SHP77 (cell line): Measurements from ENCODE around the gene RHOV.

Source experiments
- DNase-seq, 2 experiments: peaks; one replicate each; lab custom pipeline; 2025; lab: John Stamatoyannopoulos, UW

RHOV gene, protein sequence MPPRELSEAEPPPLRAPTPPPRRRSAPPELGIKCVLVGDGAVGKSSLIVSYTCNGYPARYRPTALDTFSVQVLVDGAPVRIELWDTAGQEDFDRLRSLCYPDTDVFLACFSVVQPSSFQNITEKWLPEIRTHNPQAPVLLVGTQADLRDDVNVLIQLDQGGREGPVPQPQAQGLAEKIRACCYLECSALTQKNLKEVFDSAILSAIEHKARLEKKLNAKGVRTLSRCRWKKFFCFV

DNA sequence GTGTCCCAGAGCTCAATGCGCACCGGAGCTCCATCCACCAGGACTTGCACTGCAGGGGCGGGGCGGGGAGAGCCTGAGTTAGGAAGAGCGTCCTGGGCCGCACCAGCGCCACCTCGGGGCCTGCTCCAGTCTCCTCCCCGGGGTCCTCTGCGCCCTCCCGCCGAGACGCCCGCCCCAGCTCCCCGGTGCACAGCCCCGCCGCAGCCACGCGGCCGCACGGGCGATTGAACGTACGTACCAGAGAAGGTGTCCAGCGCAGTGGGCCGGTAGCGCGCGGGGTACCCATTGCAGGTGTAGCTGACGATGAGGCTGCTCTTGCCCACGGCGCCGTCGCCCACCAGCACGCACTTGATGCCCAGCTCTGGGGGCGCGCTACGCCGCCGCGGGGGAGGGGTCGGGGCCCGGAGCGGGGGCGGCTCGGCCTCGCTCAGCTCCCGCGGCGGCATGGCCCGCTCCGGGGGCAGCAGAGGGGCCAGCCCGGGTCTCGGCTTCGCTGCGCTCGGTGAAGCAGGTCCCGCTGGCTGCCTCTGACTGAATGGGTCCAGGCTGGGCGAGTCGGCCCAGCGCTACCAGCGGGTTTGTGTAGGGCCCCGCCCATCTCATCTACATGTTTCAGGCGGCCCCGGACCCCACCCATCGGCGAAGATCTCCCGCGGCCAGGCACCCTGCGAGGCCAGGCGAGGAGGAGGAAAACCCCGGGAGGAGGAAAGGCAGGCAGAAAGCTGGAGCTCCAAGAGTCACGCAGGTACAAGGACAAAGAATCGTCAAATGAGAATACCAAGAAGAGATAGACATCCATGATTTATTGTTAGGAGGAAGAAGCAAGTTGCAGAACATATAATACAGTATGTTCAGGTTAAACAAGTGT lies at the start of gene RHOV:
Gene RHOV, minus strand, starts transcription at position 541 of the 868 bp plus-strand sequence. Its CDS starts 95 bp downstream, at position 446.
- peak; percentile 67 to 82 for DNase-seq

DNA sequence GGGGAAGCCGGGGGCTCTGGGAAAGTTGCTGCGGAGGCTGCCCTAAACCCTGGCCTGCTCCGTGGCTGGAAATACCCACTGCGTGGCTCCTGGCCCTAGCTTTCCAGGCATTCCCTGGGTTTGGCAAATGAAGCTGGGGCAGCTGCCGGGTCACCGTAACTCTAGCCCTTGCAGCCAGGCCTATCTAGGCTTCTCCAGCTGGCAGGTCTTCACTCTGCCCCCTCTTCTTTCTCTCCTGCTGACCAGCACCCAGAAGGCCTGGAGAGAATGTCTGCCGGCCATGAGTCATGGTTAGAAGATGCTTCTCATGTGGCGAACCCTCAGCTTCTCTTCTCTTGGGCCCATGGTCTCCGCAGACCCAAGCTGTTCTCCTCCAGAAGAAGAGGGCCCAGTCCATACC lies 49.5 kb upstream of the RHOV start:
- no peak for DNase-seq

DNA sequence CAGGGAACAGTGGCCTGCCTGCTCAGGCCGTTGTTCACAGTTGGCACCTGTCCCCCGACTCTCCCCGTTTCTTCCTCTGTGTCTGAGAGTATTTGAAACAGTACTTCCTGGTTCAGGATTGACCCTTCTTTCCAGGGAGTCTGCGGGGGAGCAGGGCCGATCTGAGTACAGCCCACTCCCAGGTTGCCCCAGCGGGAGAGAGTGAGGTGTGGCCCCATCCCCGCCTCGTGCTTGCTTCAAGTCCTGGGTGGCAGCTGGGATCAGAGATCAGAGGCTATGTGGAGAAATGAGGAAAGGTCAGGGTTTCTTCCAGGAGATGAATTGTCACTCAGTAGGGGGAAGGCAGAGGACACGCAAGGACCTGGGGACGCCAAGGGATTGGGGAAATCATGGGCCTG lies 48.6 kb upstream of the RHOV start:
- DNase-seq: no peak

DNA sequence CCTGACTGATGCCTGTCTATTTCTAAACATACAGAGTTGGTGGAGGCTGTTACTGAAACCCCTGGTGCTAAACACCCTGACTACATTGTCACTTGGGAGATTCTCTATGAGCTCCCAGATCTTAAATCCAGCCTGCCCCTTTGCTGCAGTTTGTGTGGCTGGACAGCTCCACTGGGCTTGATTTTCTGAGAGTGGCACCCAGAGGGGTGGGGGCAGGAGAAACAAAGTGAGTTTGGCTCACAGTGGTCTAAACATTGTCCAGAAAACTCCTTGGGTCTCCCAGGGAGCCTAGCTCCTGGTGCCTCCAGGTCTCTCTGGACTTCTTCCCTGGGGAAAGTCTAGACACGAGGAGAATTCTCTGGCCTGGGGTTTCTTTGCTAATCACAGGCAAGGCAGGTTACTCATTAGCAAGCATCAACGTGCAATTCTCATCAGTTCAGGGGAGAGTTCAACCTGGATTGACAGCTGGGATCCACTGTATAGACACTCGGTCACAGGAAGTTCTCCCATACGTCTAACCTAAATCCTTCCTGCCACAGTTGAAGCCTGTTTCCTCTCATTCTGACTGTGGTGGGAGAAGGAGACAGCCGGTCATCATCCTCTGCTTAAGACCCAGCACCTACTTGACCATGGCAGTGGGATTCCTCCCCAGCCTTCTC lies 48.0 kb upstream of the RHOV start:
- DNase-seq: no peak

DNA sequence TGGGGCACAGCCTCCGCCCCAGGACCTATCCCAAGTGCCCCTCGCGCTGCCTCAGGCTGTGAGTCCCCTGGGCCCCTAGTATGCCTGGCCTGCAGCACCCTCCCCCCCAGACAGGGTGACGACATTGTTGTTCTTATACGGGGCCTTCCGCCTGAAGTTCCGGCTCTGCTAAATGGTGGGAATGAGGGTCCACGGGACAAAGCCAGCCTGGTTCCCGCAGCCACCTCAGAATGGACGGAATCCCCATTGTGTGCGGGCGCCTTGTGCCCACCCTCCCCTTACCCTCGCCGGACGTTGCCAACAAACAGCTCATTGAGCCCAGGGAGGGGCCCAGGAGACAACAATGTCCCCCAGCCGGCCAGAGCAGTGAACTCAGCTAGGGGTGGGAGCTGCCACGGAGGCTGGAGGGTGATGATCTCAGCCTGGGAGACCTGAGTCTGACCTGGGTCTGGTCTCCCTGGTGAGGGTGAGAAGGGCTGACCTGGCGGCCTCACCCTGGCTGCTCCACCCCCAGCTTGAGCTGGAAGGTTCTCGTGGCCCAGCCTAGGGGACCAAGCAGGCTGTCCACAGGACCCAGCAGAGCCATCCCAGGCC lies 44.9 kb upstream of the RHOV start:
- no peak for DNase-seq

DNA sequence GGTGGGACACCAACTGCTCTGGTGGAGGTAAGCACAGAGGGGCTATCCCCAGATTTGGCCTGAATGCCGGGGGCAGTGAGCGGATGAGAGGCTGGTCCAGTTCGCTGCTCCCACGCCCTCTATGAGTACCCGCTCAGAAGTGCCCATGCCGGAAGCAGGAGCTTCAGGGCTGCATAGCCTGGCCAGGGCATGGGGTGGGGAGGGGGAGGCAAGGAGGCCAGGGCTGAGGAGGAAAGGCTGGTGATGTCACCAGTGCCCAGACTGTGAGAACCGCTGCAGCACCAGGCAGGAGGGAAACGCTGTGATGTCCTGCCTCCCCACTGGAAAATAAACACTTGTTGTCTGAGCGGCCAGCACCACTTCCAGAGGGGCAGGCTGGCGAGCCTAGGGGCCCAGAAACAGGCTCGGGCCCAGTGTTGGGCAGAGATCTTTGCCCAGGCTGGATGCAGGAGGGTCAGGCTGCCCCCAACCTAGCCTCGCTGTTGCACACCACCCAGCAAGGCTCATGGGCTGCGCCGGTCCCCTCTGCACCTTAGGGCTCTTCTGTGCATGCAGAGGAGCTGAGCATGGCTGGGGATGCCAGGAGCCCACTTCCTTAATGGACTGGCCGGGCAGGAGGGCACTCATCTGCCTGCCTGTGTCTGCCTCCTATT lies 44.2 kb upstream of the RHOV start:
- DNase-seq: peak; percentile 57 to 76

DNA sequence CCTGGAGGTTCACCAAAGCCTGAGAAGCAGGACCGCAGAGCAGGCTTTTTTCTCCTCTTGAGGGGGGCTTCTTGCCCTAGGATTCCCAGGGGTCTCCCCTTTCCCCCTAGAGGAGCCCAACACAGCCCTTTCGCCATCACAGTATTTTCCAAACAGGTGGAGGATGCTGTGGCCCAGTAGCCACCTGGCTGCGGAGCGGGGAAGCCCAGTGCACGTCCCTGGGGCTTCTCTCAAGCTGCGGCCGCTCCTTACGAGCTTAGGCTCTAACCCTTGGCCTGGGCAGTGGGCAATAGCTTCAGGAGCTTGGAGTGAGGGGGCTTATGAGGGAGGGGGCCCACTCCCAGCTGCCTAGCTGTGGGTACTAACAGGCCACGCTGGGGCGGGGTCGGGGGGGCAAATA lies 43.6 kb upstream of the RHOV start:
- no peak for DNase-seq

DNA sequence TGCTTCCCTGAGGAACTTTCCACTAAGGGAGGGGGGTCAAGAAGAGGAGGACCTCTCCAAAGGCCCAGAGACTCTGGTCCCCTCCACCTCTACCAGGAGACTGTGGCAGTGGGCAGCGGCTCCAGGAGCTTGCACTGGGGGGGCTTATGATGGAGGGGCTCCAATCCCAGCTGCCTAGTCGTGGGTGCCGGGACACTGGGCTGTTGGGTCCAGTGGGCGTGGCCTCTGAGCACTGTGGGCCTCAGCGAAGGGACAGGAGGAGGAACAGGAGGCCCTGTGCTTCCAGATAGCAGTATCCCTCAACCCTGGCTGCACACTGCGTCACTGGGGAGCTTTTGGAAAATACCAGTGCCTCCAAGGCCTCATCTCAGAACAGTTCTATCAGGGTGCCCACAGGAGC lies 41.6 kb upstream of the RHOV start:
- no peak for DNase-seq

GRCh38 chr15:40915116-40915661 lies 41.2 kb upstream of the RHOV start:
- no peak for DNase-seq

DNA sequence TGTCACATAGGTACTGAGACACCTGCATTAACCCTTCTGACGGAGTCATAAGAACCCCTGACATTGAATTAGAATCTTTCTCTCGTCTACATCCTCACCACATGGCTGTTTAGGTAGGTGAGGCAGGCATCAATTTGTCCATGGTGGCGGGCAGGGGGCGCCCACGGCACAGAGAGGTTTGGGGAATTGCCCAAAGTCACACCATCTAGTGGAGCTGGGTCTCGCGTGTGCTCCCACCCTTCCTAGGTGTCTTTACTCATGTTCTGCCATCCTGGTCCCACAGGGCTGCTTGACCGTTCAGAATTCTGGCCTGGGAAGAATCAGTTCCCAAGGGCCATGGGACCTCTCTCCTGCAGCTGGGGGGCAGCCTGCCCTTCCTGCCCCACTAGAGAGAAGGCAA lies 40.5 kb upstream of the RHOV start:
- no peak for DNase-seq

- DNase-seq: no peak
These were observed 40.0 kb upstream of the RHOV start for GRCh38 chr15:40914013-40914412.

GRCh38 chr15:40912478-40912877 lies 38.4 kb upstream of the RHOV start:
- DNase-seq: no peak

DNA sequence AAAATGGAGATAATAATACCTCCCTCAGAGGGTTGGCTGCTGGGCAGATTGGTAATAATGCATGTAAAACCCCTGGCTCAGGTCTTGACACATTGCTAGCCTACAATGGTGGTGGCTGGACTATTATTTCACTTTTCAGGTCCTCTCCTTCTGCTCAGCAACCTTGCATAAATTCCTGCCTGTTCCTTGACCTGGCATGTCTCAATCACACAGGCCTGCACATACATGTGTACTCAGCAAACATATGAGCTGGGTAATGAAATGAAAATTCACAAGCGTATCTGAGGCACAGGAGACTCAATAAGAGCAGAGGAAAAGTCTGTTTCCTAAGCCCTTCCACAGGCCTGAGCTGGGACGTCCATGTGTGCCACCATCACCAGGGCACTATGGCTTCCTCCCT lies 37.7 kb upstream of the RHOV start:
- no peak for DNase-seq

DNA sequence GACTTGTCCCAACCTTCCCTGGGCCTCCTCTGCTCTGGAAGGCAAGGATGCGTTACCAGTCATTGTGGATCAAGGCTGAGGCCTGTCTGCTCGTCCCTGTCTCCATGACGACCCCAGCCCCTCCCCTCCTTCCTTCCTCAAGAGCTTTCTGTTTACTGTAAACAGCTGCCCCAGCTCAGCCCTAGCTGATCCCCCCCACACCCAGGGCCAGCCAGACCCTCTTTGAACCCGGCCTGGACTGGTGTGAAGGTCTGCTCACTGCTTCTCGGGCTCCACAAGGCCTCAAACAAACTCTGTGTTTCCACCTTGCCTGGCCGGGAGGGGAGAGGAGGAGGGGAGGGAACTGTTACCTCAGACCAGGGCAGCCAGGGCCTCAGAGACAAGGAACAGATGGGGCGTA lies 37.1 kb upstream of the RHOV start:
- peak in 1 of 2 experiments; percentile 34 for DNase-seq

DNA sequence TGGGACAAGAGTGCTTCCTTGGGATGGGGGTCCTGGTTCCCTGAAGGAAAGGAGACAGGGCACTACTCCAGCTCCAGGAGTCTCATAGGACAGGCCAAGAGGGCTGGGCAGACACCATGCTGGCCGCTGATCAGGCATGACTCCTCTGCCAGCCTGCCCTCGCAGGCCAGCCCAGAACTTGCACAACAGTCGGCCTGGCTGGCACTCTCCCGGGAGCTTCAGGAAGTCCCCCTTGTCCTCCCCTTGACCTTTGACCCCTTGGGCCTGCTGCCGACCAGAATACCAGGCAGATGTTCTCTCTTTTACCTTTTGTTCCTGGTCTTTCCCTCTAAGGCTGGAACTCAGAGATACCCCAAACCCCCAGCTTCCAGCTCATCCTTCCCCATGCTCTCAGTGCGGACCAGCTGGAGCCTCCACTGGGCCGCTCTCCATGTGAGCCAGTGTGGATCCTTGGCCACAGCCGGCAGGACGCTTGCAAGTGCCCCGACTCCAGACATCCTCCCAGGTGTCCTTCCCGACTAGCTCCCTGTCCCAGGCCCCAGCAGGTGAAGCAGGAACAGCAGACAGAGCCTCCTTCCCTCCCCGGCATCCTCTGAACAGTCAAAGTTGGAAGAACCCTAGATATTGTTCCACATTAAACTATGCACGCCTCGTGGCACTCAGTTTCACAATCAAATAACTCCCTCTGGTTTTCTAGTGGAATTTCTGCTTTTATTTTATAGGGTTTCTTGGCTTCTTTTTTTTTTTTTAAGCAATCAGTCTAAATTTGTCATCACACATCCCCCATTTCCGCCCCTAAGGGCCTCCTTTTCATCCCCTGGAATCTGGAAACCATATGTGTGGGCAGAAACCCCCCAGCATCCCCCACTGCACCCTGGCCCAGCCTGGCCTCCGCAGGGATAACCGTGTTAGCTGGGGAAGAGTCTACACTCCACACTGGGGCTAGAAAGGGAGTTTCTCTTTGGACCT lies 35.9 kb upstream of the RHOV start:
- no peak for DNase-seq

DNA sequence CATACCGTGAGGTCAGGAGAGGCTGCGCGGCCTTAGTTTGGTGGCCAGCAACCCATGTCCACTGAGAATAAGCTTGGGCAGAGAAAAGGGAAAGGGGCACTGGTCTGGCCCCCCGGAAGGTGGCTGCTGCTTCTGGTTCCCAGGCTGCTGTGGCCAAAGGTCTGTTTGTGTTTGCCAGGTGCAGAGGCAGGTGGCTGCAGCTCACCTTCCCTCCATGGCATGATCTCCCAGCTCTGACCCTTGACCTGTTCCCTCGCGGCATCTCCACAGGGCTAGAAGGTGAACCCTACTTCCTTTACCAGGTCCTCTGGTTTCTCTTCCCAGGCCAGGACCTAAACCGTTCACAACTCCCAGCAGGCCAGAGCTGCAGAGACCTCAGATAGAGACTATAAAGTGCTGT lies 34.1 kb upstream of the RHOV start:
- no peak for DNase-seq

DNA sequence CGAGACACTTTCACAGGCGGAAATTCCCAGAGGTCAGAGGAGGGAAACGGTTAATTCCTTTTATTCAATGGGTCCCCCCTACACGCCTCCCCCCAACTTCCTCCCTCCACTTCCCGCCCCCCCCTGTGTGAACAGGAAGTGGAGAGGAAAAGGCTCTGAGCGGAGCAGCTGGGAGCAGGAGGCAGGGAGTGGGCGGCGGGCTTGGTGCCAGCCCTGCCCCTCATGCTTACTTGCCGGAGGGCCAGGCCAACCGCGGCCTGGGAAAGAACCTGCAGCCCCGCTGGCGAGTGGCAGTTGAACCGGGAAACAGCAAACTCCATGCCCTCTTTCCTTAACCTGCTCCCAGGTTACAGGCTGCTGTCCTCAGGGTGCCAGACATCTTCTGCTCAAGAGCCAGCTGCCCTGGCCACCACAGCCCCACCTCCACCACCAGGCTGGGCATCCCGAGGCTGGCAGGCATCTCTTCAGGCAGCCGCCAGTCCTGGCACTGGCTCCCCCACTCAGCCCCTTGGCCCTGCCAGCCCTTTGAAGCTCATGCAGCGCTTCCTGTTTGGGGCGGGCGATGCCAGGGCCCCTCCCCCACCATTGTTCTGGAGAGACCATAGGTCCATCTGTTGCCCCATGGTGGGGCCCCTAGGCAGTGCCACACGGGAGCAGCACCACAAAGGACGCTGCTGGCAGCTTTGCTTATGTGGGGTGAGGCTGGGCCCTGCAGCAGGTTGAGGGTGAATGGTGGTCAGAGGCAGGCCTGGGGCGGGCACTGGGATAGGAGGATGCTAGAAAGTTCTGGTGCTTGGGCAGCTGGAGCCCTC lies 33.2 kb upstream of the RHOV start:
- peak; percentile 44 to 73 for DNase-seq

DNA sequence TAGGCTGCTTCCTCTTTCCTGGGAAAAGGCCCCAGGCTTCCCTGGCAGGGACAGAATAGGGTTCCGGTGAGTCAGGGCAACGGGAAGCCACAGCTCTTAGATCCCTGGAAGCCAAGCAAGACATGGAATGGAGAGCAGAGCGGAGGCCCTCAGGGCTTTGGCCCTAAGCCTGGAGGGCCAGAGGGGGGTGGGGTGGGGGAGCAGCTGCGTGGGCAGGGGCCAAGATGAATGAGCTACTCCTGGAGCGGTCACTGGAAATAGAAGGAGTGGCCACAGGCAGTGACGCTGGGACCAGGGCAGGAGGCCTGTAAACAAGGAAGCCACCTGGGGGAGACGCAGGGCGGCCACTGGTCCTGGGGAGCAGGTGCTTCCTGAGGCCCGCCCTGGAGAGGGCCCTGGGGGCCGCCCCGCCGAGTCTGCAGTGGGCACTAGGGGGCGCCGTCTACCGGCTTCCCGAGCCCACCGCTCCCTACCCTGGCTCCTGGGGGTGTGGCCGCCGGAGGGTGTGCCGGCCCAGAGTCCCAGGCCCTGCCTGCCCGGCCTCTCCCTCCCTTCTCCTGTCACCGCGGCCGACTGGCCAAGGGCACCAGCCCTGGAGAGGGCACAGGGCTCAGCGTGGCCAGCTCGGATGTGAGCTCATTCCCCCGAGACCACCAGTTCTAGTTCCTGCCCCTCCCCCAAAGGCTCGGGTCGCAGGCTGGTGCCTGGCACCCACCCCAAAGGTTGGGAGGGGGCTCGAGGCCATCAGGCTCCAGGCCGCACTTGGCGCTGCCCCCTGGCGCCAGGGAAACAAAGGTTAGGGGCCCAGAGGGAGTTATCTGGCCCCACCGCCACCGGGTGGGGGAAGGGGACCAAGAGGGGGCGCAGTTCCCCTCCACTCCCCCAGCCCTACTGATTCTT lies 32.3 kb upstream of the RHOV start:
- DNase-seq: peak; percentile 92 to 93
